ENCODE results near the gene CLDN25.

The CLDN25 gene

DNA sequence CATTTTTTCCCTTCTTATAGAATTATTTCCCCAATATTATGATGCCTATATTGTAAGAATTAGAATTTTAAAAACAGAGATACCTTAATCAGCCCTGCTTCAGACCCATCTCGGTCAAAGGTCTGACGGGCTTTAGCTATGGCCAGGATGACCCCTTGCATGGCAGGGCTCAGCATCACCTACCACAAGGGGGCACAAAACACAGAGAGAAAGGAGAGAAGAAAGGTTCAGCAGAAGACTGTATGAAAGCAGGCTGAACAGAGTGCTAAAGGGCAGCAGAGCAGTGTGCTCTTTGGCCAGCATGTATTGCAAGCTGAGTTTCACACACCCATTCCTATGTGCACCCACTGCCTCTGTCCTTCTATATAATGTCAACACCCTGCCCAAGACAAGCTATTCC, 26.8 kb downstream of the CLDN25 start:
- POLR2A ChIA-PET (ENCODE audit: low non-redundant PET) = no interaction called here
- no peak for DNase-seq (ENCODE audit: low spot score)
- TF ChIP-seq, protein P1, sequence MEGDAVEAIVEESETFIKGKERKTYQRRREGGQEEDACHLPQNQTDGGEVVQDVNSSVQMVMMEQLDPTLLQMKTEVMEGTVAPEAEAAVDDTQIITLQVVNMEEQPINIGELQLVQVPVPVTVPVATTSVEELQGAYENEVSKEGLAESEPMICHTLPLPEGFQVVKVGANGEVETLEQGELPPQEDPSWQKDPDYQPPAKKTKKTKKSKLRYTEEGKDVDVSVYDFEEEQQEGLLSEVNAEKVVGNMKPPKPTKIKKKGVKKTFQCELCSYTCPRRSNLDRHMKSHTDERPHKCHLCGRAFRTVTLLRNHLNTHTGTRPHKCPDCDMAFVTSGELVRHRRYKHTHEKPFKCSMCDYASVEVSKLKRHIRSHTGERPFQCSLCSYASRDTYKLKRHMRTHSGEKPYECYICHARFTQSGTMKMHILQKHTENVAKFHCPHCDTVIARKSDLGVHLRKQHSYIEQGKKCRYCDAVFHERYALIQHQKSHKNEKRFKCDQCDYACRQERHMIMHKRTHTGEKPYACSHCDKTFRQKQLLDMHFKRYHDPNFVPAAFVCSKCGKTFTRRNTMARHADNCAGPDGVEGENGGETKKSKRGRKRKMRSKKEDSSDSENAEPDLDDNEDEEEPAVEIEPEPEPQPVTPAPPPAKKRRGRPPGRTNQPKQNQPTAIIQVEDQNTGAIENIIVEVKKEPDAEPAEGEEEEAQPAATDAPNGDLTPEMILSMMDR (conservative IDR thresholded peaks at IDR 0.05; ENCODE audit: low read depth) = 0 out of 2 replicates have a peak, but pooled peaks have one; percentile 17
- no peak overlapping the region for H3K27ac ChIP-seq
- CTCF ChIA-PET = interaction anchor here (0.6 to 1.9 kb wide), 5 partner anchors 14 to 622 kb away, joined by 3 to 11 read pairs (median 3); no protein-coding TSS in a partner anchor

DNA sequence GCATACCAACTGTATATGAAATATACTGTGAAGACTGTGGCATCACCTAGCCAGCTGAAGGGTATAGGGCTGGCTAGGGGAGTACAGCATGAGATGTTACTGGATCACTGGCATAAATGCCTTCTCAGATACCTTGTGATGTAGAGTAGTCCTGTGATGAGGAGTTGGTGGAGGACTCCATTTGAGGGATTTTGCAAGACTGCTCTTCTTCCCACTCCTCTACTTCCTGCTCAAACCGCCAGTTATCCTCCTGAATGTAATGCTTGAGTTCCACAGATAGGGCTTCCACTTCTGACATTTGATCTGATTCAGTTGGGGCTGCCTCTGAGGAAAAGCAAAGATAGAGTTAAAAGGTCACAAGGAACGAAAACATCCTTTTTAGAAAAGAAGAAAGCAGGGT, 29.3 kb downstream of the CLDN25 start:
- DNase-seq (ENCODE audit: low spot score) = no peak
- ChIA-PET POLR2A (ENCODE audit: low non-redundant PET) (no interaction called here), CTCF (no interaction called here)
- H3K27ac ChIP-seq = no peak overlapping the region
- TF ChIP-seq, protein P1 (conservative IDR thresholded peaks at IDR 0.05; ENCODE audit: low read depth) = no peak

DNA sequence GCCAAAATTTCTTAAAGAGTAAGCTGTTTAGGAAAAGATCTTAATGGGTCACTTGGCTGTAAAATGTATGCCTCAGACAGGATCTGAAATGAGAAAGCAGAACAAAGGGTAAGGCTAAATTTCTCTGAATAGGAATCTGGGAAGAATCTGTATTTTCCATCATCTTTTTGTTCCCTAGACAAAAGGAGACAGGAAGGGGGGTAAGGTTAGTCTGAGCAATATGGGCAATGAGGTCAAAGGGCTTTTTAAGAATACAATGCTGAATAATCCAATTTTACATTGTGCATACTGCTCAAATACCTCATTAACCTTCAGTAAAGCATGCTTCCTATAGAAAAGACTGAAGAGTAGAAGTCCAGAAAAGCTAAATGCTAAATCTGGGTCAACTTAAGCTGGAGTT, 34.6 kb downstream of the CLDN25 start:
- ChIA-PET CTCF (interaction anchor here (0.7 kb wide), 1 partner anchor 33 kb away, joined by 3 read pairs; no protein-coding TSS in a partner anchor), POLR2A (ENCODE audit: low non-redundant PET) (no interaction called here)
- no peak overlapping the region for H3K27ac ChIP-seq
- no peak for DNase-seq (ENCODE audit: low spot score)
- TF ChIP-seq, protein P1 (conservative IDR thresholded peaks at IDR 0.05; ENCODE audit: low read depth) = no peak

DNA sequence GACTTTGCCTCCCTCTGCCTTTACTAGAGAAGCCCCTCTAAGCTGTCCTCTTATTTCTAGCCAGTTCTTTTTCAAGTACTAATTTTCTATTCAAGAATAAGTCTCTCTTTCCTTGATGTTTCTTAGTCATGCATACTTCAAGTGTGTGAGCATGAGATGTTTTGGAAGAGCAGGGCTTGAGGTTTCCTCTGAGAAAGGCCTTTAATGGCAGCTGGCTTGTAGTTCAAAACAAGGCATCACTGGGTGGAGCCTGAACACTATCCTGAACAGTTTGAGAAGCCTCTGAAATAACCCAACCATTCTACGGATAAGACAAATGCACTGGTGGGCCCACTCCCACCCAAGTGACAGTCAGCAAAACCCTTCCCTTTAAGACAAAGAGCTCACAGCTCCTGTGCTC, 37.6 kb downstream of the CLDN25 start:
- CTCF ChIA-PET = no interaction called here

DNA sequence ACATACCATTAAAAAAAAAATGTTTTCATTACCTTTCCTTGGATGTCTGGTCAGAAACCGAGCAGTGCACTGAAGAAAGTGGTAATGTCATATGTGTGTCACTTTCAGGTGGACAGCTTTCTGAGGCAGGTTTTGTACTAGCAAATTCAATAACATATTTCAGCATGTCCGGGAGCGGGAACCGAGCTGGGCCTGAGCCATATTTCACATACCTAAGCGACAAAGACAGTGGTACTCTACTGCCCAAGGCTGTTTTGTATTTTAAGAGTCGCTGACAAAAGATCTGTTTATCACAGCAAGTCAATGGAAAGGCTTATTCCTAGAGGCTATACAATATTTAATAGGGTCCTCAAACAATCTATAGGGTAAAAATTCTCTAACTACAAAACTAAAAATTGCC, 38.0 kb downstream of the CLDN25 start:
- TF ChIP-seq, protein P1 (conservative IDR thresholded peaks at IDR 0.05; ENCODE audit: low read depth) = no peak
- ChIA-PET CTCF (no interaction called here), POLR2A (ENCODE audit: low non-redundant PET) (no interaction called here)
- DNase-seq (ENCODE audit: low spot score) = no peak
- no peak overlapping the region for H3K27ac ChIP-seq

More for the DNA sequence above, 37.6 kb downstream of the CLDN25 start:
- POLR2A ChIA-PET (ENCODE audit: low non-redundant PET) = no interaction called here
- no peak overlapping the region for H3K27ac ChIP-seq
- TF ChIP-seq, protein P1 (conservative IDR thresholded peaks at IDR 0.05; ENCODE audit: low read depth) = no peak
- no peak for DNase-seq (ENCODE audit: low spot score)

DNA sequence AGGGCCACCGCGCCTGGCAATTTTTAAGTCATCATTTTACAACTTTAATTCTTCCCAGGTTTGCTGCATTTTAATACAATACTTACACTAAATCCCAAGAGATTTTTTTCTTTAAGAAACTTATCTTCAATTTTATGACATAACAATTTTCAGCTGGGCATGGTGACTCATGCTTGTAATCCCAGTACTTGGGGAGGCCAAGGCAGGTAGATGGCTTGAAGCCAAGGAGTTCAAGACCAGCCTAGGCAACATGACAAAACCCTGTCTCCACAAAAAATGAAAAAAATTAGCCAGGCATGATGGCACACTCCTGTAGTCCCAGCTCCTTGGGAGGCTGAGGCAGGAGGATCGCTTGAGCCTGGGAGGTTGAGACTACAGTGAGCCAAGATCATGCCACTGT, 38.8 kb downstream of the CLDN25 start:
- TF ChIP-seq, protein P1 (conservative IDR thresholded peaks at IDR 0.05; ENCODE audit: low read depth) = no peak
- no peak for DNase-seq (ENCODE audit: low spot score)
- no peak overlapping the region for H3K27ac ChIP-seq
- ChIA-PET POLR2A (ENCODE audit: low non-redundant PET) (no interaction called here), CTCF (no interaction called here)

DNA sequence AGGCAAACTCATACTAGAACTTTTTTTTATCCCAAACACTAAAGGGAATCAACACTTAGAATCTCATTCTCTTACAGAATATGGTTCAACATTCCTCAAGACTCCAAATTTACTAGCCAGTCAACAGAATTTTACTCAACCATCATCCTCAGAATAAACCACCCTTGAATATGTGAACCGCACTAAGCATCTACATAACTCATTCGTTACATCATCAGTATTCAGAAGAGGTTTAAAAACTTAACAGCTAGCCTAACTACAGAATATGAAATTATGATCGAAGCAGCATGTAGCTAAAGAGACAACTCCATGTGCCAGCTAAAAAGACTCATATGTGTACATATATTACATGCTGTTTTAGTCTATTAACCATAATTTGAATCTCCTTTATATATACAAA, 47.9 kb downstream of the CLDN25 start:
- no peak for DNase-seq (ENCODE audit: low spot score)
- POLR2A ChIA-PET (ENCODE audit: low non-redundant PET) = no interaction called here
- CTCF ChIA-PET = interaction anchor here (0.6 kb wide), 1 partner anchor 183 kb away, joined by 4 read pairs; no protein-coding TSS in a partner anchor
- no peak overlapping the region for H3K27ac ChIP-seq
- TF ChIP-seq, protein P1 (conservative IDR thresholded peaks at IDR 0.05; ENCODE audit: low read depth) = no peak
